ENCODE measurements around the gene MAP4K2. TPM values are rescaled to one million over a fixed set of nuclear protein-coding genes. Genes with fewer than 3 reads are reported as not detected.

The MAP4K2 gene
- total RNA-seq, 1 donor from 2014 or later: 34.0 TPM

GRCh38 chr11:64778473-64779298 lies 24.3 kb downstream of the MAP4K2 start, which contains the start of gene SF1:
TSS of gene SF1 (minus strand) at chr11:64778542. CDS start at chr11:64778392, 150 bp downstream.
- DNase-seq (ENCODE audit: low spot score in 2 of 2): peak; percentile 98 to 99
- no peaks in the 10 kb centered on the region for H3K27me3 ChIP-seq
- H3K36me3 ChIP-seq: peaks cover 29 to 35% of the 10 kb centered on the region in 2 donors
- peak within 1 kb of the TSS; percentile 99 to 100 for H3K27ac ChIP-seq
- H3K4me3 ChIP-seq: peak within 1 kb of the TSS; percentile 85 to 95
- intact Hi-C loops (cut with DNase I): loop anchor here (1.0 to 2.0 kb wide), 3 partner anchors 25 to 32 kb away; partner anchors contain the start of genes MAP4K2 and MEN1
- H3K9me3 ChIP-seq: no peaks in the 10 kb centered on the region
- TF ChIP-seq, protein P1, sequence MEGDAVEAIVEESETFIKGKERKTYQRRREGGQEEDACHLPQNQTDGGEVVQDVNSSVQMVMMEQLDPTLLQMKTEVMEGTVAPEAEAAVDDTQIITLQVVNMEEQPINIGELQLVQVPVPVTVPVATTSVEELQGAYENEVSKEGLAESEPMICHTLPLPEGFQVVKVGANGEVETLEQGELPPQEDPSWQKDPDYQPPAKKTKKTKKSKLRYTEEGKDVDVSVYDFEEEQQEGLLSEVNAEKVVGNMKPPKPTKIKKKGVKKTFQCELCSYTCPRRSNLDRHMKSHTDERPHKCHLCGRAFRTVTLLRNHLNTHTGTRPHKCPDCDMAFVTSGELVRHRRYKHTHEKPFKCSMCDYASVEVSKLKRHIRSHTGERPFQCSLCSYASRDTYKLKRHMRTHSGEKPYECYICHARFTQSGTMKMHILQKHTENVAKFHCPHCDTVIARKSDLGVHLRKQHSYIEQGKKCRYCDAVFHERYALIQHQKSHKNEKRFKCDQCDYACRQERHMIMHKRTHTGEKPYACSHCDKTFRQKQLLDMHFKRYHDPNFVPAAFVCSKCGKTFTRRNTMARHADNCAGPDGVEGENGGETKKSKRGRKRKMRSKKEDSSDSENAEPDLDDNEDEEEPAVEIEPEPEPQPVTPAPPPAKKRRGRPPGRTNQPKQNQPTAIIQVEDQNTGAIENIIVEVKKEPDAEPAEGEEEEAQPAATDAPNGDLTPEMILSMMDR (IDR thresholded peaks at IDR 0.05): peak in 1 of 3 experiments; percentile 8
- peaks cover 17 to 34% of the 10 kb centered on the region in 2 donors for H3K4me1 ChIP-seq

GRCh38 chr11:64778223-64778472 lies 24.9 kb downstream of the MAP4K2 start:
- TF ChIP-seq, protein P1 (IDR thresholded peaks at IDR 0.05): no peak
- H3K36me3 ChIP-seq: peaks cover 35 to 40% of the 10 kb centered on the region in 2 donors

DNA sequence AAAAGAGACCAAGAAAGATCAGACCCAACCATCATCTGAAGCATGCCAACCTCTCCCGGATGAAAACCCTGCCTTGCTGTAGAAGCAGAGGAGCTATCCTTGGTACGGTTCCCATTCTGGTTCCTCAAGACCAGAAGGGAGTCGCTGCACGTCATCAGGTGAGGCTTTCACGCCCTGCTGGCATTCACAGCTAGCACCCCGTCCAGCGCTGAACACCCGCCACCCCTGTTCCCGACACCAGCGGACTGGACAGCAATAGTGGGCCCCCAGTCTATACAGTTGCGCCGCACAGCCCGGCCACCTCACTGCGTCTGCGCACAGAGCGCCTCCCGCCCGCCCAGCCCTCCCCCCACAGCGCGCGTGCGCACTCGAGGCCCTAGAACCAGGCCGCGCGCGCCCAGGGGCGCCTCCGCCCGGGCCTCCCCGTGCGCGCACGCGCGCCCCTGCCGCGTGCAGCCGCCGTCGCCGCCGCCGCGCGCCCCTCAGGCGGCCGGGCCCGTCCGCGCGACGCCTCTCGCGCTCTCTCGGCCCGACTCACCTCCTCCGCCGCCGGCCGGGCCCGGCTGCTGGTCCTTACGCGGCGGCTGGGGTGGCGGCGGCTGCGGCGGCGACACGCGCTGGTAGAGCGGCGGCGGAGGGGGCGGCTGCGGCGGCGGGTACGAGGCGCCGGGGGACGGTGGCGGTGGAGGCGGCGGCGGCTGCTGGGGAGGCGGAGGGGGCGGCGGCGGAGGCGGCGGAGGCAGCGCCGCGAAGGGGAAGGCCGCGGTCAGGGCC lies 25.4 kb downstream of the MAP4K2 start:
- Histone ChIP-seq H3K4me3 (peak overlapping the region; percentile 85 to 95), H3K4me1 (peaks cover 20 to 43% of the 10 kb centered on the region in 2 donors), H3K27me3 (no peaks in the 10 kb centered on the region), H3K9me3 (no peaks in the 10 kb centered on the region), H3K36me3 (peaks cover 40 to 45% of the 10 kb centered on the region in 2 donors), H3K27ac (peak overlapping the region; percentile 99 to 100)
- intact Hi-C loops (cut with DNase I): loop anchor here (1.0 to 2.0 kb wide), 3 partner anchors 17 to 33 kb away; partner anchors contain the start of gene MEN1
- peak in 1 of 2 donors; percentile 89 for DNase-seq (ENCODE audit: low spot score in 2 of 2)
- TF ChIP-seq, protein P1 (IDR thresholded peaks at IDR 0.05): no peak

More at GRCh38 chr11:64778223-64778472, 24.9 kb downstream of the MAP4K2 start:
- Histone ChIP-seq H3K27ac (peak overlapping the region; percentile 99 to 100), H3K9me3 (no peaks in the 10 kb centered on the region), H3K4me1 (peaks cover 17 to 39% of the 10 kb centered on the region in 2 donors), H3K4me3 (peak overlapping the region; percentile 85 to 95), H3K27me3 (no peaks in the 10 kb centered on the region)
- intact Hi-C loops (cut with DNase I): loop anchor here (1.0 to 2.0 kb wide), 2 partner anchors 32 to 33 kb away; partner anchors contain the start of gene MEN1
- no peak for DNase-seq (ENCODE audit: low spot score in 2 of 2)

DNA sequence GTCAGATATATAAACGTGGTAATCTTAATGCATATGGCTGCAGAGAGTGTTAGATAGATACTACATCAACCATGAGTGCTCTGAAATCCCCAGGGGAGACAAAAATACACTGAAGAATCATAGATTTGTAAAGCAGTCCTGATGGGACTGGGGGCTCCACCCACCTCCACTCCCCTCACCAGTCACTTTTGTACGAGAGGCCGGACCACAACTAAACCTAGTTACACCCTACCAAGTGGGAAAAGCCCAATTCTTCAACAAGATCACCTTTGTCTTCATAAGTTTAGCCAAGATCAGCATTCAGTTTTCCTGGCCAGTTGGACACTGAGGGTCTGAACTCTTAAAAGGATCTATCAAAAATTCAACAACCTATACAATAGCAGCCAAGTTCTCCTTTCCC lies 26.1 kb downstream of the MAP4K2 start:
- Histone ChIP-seq H3K27ac (peak overlapping the region; percentile 57 to 100), H3K4me3 (peak overlapping the region; percentile 85 to 95), H3K9me3 (no peaks in the 10 kb centered on the region), H3K27me3 (no peaks in the 10 kb centered on the region), H3K4me1 (peaks cover 20 to 49% of the 10 kb centered on the region in 2 donors), H3K36me3 (peaks cover 47 to 53% of the 10 kb centered on the region in 2 donors)
- peak in 1 of 2 donors; percentile 51 for DNase-seq (ENCODE audit: low spot score in 2 of 2)
- intact Hi-C loops (cut with DNase I): loop anchor here (2.0 kb wide), 1 partner anchor 16 kb away; no protein-coding TSS in a partner anchor
- TF ChIP-seq, protein P1 (IDR thresholded peaks at IDR 0.05): no peak

- intact Hi-C loops (cut with DNase I): loop anchor here (2.0 kb wide), 1 partner anchor 16 kb away; no protein-coding TSS in a partner anchor
- Histone ChIP-seq H3K9me3 (no peaks in the 10 kb centered on the region), H3K36me3 (peaks cover 52 to 57% of the 10 kb centered on the region in 2 donors), H3K27ac (peak overlapping the region in 1 of 2 donors; percentile 100), H3K4me1 (peaks cover 20 to 54% of the 10 kb centered on the region in 2 donors), H3K4me3 (peak overlapping the region; percentile 85 to 95), H3K27me3 (no peaks in the 10 kb centered on the region)
- DNase-seq (ENCODE audit: low spot score in 2 of 2): no peak
- TF ChIP-seq, protein P1 (IDR thresholded peaks at IDR 0.05): no peak
Observed at GRCh38 chr11:64776425-64776824, 26.6 kb downstream of the MAP4K2 start.

All from ascending aorta (tissue), 2 donors.